HEK293 (cell line): Measurements from ENCODE around the gene MAPK11.

Experiments
- KLF1 ChIP-seq: fragments of 450-650 bp; formaldehyde crosslinking; IDR thresholded peaks from 2 replicates; pipeline ENCODE4 v1.5.1; 2016; ENCODE audit warnings: missing biosample characterization, missing genetic modification characterization
- SP3 ChIP-seq: fragments of 450-650 bp; formaldehyde crosslinking; IDR thresholded peaks from 2 replicates; pipeline ENCODE4 v1.5.1; 2016; ENCODE audit warnings: missing biosample characterization, missing genetic modification characterization
- ZBTB7A ChIP-seq: fragments of 450-650 bp; formaldehyde crosslinking; IDR thresholded peaks from 2 replicates; pipeline ENCODE4 v1.5.1; 2016; ENCODE audit warnings: low read depth, missing biosample characterization, missing genetic modification characterization
- ZFHX2 ChIP-seq: fragments of 450-650 bp; formaldehyde crosslinking; conservative IDR thresholded peaks from 2 replicates; pipeline ENCODE4 v1.5.1; 2016; ENCODE audit warnings: missing biosample characterization, missing genetic modification characterization
- ZNF112 ChIP-seq: fragments of 450-650 bp; formaldehyde crosslinking; IDR thresholded peaks from 2 replicates; pipeline ENCODE4 v1.5.0; 2017; ENCODE audit warnings: missing biosample characterization, missing genetic modification characterization
- ZNF174 ChIP-seq: fragments of 450-650 bp; formaldehyde crosslinking; IDR thresholded peaks from 2 replicates; pipeline ENCODE4 v1.5.0; 2017; ENCODE audit warnings: missing biosample characterization, mild to moderate bottlenecking, missing genetic modification characterization
- ZNF391 ChIP-seq: fragments of 450-650 bp; formaldehyde crosslinking; IDR thresholded peaks from 2 replicates; pipeline ENCODE4 v1.5.1; 2016; ENCODE audit warnings: low read depth, missing biosample characterization, missing genetic modification characterization, borderline replicate concordance
- ZNF404 ChIP-seq: fragments of 450-650 bp; formaldehyde crosslinking; IDR thresholded peaks from 2 replicates; pipeline ENCODE4 v1.5.1; 2017; ENCODE audit warnings: missing biosample characterization, missing genetic modification characterization
- ZNF549 ChIP-seq: fragments of 450-650 bp; IDR thresholded peaks from 2 replicates; pipeline ENCODE4 v1.5.1; 2018; ENCODE audit warnings: missing biosample characterization, missing genetic modification characterization, mild to moderate bottlenecking, inconsistent platforms, moderate library complexity
- ZNF571 ChIP-seq: fragments of 450-650 bp; formaldehyde crosslinking; IDR thresholded peaks from 2 replicates; pipeline ENCODE4 v1.5.0; 2017; ENCODE audit warnings: missing biosample characterization, missing genetic modification characterization
- ZNF626 ChIP-seq: fragments of 450-650 bp; sonication (Bioruptor Pico); formaldehyde crosslinking; IDR thresholded peaks from 2 replicates; pipeline ENCODE4 v1.5.1; 2018; ENCODE audit warnings: missing biosample characterization, missing genetic modification characterization, inconsistent platforms
- ZNF747 ChIP-seq: fragments of 450-650 bp; formaldehyde crosslinking; IDR thresholded peaks from 2 replicates; pipeline ENCODE4 v1.5.1; 2016; ENCODE audit warnings: missing biosample characterization, missing genetic modification characterization
- ZSCAN16 ChIP-seq: fragments of 450-650 bp; formaldehyde crosslinking; IDR thresholded peaks from 2 replicates; pipeline ENCODE4 v1.5.1; 2016; ENCODE audit warnings: missing biosample characterization, missing genetic modification characterization
- TF ChIP-seq, protein P1 (sequence below): fragments of 450-650 bp; formaldehyde crosslinking; IDR thresholded peaks from 2 replicates; pipeline ENCODE4 v1.5.1; 2016; ENCODE audit warnings: missing biosample characterization, missing genetic modification characterization
- TF ChIP-seq, protein P2 (sequence below): fragments of 450-650 bp; formaldehyde crosslinking; conservative IDR thresholded peaks from 2 replicates; pipeline ENCODE4 v1.5.1; 2016; ENCODE audit warnings: low read depth, missing biosample characterization, missing genetic modification characterization
- TF ChIP-seq, protein P3 (sequence below): fragments of 450-650 bp; formaldehyde crosslinking; IDR thresholded peaks from 2 replicates; pipeline ENCODE4 v1.5.1; 2016; ENCODE audit warnings: missing biosample characterization, missing genetic modification characterization, borderline replicate concordance
- TF ChIP-seq, protein P4 (sequence below): IDR thresholded peaks from 2 replicates; pipeline ENCODE4 v1.6.1; 2011; ENCODE audit warnings: mild to moderate bottlenecking, low read depth, low read length, borderline replicate concordance
- TF ChIP-seq, protein P5 (sequence below): fragments of 450-650 bp; formaldehyde crosslinking; IDR thresholded peaks from 2 replicates; pipeline ENCODE4 v1.5.1; 2016; ENCODE audit warnings: missing biosample characterization, missing genetic modification characterization
- TF ChIP-seq, protein P6 (sequence below): fragments of 450-650 bp; formaldehyde crosslinking; IDR thresholded peaks from 2 replicates; pipeline ENCODE4 v1.5.1; 2017; ENCODE audit warnings: missing biosample characterization, missing genetic modification characterization
- TF ChIP-seq, protein P7 (sequence below): fragments of 450-650 bp; formaldehyde crosslinking; IDR thresholded peaks from 2 replicates; pipeline ENCODE4 v1.5.1; 2016; ENCODE audit warnings: missing biosample characterization, missing genetic modification characterization

MAPK11 gene

DNA sequence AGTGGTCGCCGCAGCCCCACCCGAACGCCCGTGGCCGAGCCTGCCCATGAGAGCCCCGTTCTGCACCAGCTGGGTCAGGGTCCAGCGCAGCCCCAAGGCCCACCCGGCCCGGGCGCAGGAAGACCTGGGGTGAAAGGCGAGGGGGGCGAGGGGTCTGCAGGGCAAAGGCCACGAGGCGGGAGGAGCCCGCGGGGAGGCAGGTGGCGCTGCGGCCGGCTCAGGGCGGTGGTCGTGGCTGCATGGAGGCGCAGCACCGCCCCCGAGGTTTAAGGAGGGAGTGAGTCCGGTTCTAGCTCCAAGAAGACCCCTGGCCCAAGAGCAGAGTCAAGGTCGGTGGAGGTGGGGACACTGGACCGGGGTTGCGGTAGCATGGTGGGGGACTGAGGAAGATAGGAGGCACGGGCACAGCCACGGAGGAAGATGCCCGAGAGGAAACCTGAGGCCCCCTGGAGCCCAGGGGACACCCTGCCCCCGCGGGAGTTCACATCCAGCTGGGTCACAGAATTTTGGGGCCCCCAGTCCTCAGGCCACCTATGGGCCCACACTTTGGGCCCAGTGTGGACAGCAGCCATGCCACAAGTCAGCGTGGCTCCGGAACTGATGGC is 18.6 kb downstream of the MAPK11 start (continued):
- TF ChIP-seq, protein P1, sequence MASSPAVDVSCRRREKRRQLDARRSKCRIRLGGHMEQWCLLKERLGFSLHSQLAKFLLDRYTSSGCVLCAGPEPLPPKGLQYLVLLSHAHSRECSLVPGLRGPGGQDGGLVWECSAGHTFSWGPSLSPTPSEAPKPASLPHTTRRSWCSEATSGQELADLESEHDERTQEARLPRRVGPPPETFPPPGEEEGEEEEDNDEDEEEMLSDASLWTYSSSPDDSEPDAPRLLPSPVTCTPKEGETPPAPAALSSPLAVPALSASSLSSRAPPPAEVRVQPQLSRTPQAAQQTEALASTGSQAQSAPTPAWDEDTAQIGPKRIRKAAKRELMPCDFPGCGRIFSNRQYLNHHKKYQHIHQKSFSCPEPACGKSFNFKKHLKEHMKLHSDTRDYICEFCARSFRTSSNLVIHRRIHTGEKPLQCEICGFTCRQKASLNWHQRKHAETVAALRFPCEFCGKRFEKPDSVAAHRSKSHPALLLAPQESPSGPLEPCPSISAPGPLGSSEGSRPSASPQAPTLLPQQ (tag by site-specific recombination) = no peak
- TF ChIP-seq KLF1 (tag by site-specific recombination) (peak; percentile 44; the same call in 1 of the 2 replicates), ZNF549 (tag by site-specific recombination) (no peak), ZNF626 (no peak), ZNF391 (no peak), ZBTB7A (tag by site-specific recombination) (0 out of 2 replicates have a peak, but pooled peaks have one; percentile 60), SP3 (tag by site-specific recombination) (0 out of 2 replicates have a peak, but pooled peaks have one; percentile 18), ZNF174 (tag by site-specific recombination) (no peak), ZNF404 (tag by site-specific recombination) (no peak), ZFHX2 (tag by site-specific recombination) (no peak), ZNF112 (tag by site-specific recombination) (no peak), ZNF747 (no peak), ZNF571 (no peak), ZSCAN16 (tag by site-specific recombination) (no peak)
- TF ChIP-seq, protein P2, sequence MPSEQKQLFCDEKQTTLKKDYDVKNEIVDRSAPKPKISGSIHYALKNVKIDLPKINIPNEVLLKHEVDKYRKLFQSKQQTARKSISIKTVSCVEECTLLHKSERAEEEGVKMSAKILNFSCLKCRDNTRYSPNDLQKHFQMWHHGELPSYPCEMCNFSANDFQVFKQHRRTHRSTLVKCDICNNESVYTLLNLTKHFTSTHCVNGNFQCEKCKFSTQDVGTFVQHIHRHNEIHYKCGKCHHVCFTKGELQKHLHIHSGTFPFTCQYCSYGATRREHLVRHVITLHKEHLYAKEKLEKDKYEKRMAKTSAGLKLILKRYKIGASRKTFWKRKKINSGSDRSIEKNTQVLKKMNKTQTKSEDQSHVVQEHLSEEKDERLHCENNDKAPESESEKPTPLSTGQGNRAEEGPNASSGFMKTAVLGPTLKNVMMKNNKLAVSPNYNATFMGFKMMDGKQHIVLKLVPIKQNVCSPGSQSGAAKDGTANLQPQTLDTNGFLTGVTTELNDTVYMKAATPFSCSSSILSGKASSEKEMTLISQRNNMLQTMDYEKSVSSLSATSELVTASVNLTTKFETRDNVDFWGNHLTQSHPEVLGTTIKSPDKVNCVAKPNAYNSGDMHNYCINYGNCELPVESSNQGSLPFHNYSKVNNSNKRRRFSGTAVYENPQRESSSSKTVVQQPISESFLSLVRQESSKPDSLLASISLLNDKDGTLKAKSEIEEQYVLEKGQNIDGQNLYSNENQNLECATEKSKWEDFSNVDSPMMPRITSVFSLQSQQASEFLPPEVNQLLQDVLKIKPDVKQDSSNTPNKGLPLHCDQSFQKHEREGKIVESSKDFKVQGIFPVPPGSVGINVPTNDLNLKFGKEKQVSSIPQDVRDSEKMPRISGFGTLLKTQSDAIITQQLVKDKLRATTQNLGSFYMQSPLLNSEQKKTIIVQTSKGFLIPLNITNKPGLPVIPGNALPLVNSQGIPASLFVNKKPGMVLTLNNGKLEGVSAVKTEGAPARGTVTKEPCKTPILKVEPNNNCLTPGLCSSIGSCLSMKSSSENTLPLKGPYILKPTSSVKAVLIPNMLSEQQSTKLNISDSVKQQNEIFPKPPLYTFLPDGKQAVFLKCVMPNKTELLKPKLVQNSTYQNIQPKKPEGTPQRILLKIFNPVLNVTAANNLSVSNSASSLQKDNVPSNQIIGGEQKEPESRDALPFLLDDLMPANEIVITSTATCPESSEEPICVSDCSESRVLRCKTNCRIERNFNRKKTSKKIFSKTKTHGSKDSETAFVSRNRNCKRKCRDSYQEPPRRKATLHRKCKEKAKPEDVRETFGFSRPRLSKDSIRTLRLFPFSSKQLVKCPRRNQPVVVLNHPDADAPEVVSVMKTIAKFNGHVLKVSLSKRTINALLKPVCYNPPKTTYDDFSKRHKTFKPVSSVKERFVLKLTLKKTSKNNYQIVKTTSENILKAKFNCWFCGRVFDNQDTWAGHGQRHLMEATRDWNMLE = no peak
- TF ChIP-seq, protein P3, sequence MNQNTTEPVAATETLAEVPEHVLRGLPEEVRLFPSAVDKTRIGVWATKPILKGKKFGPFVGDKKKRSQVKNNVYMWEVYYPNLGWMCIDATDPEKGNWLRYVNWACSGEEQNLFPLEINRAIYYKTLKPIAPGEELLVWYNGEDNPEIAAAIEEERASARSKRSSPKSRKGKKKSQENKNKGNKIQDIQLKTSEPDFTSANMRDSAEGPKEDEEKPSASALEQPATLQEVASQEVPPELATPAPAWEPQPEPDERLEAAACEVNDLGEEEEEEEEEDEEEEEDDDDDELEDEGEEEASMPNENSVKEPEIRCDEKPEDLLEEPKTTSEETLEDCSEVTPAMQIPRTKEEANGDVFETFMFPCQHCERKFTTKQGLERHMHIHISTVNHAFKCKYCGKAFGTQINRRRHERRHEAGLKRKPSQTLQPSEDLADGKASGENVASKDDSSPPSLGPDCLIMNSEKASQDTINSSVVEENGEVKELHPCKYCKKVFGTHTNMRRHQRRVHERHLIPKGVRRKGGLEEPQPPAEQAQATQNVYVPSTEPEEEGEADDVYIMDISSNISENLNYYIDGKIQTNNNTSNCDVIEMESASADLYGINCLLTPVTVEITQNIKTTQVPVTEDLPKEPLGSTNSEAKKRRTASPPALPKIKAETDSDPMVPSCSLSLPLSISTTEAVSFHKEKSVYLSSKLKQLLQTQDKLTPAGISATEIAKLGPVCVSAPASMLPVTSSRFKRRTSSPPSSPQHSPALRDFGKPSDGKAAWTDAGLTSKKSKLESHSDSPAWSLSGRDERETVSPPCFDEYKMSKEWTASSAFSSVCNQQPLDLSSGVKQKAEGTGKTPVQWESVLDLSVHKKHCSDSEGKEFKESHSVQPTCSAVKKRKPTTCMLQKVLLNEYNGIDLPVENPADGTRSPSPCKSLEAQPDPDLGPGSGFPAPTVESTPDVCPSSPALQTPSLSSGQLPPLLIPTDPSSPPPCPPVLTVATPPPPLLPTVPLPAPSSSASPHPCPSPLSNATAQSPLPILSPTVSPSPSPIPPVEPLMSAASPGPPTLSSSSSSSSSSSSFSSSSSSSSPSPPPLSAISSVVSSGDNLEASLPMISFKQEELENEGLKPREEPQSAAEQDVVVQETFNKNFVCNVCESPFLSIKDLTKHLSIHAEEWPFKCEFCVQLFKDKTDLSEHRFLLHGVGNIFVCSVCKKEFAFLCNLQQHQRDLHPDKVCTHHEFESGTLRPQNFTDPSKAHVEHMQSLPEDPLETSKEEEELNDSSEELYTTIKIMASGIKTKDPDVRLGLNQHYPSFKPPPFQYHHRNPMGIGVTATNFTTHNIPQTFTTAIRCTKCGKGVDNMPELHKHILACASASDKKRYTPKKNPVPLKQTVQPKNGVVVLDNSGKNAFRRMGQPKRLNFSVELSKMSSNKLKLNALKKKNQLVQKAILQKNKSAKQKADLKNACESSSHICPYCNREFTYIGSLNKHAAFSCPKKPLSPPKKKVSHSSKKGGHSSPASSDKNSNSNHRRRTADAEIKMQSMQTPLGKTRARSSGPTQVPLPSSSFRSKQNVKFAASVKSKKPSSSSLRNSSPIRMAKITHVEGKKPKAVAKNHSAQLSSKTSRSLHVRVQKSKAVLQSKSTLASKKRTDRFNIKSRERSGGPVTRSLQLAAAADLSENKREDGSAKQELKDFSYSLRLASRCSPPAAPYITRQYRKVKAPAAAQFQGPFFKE (tag by site-specific recombination) = no peak
- TF ChIP-seq, protein P4, sequence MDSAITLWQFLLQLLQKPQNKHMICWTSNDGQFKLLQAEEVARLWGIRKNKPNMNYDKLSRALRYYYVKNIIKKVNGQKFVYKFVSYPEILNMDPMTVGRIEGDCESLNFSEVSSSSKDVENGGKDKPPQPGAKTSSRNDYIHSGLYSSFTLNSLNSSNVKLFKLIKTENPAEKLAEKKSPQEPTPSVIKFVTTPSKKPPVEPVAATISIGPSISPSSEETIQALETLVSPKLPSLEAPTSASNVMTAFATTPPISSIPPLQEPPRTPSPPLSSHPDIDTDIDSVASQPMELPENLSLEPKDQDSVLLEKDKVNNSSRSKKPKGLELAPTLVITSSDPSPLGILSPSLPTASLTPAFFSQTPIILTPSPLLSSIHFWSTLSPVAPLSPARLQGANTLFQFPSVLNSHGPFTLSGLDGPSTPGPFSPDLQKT = no peak
- TF ChIP-seq, protein P5, sequence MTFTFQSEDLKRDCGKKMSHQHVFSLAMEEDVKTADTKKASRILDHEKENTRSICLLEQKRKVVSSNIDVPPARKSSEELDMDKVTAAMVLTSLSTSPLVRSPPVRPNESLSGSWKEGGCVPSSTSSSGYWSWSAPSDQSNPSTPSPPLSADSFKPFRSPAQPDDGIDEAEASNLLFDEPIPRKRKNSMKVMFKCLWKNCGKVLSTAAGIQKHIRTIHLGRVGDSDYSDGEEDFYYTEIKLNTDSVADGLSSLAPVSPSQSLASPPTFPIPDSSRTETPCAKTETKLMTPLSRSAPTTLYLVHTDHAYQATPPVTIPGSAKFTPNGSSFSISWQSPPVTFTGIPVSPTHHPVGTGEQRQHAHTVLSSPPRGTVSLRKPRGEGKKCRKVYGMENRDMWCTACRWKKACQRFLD (tag by site-specific recombination) = no peak
- TF ChIP-seq, protein P6, sequence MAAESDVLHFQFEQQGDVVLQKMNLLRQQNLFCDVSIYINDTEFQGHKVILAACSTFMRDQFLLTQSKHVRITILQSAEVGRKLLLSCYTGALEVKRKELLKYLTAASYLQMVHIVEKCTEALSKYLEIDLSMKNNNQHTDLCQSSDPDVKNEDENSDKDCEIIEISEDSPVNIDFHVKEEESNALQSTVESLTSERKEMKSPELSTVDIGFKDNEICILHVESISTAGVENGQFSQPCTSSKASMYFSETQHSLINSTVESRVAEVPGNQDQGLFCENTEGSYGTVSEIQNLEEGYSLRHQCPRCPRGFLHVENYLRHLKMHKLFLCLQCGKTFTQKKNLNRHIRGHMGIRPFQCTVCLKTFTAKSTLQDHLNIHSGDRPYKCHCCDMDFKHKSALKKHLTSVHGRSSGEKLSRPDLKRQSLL (tag by site-specific recombination) = 0 out of 2 replicates have a peak, but pooled peaks have one; percentile 42
- TF ChIP-seq, protein P7, sequence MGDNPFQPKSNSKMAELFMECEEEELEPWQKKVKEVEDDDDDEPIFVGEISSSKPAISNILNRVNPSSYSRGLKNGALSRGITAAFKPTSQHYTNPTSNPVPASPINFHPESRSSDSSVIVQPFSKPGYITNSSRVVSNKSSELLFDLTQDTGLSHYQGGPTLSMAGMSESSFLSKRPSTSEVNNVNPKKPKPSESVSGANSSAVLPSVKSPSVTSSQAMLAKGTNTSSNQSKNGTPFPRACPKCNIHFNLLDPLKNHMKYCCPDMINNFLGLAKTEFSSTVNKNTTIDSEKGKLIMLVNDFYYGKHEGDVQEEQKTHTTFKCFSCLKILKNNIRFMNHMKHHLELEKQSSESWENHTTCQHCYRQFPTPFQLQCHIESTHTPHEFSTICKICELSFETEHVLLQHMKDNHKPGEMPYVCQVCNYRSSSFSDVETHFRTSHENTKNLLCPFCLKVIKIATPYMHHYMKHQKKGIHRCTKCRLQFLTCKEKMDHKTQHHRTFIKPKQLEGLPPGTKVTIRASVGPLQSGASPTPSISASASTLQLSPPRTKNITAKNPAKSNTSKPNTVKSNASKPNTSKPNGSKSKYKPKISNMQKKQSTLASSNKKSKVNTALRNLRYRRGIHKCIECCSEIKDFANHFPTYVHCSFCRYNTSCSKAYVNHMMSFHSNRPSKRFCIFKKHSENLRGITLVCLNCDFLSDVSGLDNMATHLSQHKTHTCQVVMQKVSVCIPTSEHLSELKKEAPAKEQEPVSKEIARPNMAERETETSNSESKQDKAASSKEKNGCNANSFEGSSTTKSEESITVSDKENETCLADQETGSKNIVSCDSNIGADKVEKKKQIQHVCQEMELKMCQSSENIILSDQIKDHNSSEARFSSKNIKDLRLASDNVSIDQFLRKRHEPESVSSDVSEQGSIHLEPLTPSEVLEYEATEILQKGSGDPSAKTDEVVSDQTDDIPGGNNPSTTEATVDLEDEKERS = no peak
